HEK293T (cell line): Measurements from ENCODE around the gene FBP2.

Experiments
- CTCF ChIA-PET: fragments of 350-600 bp; formaldehyde crosslinking; extraction: SDS; loops from one replicate; lab custom pipeline; 2021; ENCODE audit warnings: antibody characterized with exemption, inconsistent platforms; lab: Yijun Ruan, JAX
- POLR2A ChIA-PET: fragments of 350-600 bp; formaldehyde crosslinking; extraction: SDS; loops from one replicate; lab custom pipeline; 2020; ENCODE audit warnings: antibody characterized with exemption, inconsistent platforms; lab: Yijun Ruan, JAX
- DNase-seq: peaks from one replicate; pipeline ENCODE4 v3.0.0; 2012; ENCODE audit warnings: mixed read lengths; ENCODE audit errors: extremely low spot score
- ARNT ChIP-seq: fragments of 450-650 bp; IDR thresholded peaks from 2 replicates; pipeline ENCODE4 v1.6.1; 2017; ENCODE audit warnings: mild to moderate bottlenecking
- BHLHE40 ChIP-seq: fragments of 450-650 bp; IDR thresholded peaks from 2 replicates; pipeline ENCODE4 v1.6.1; 2016; ENCODE audit warnings: mild to moderate bottlenecking, moderate library complexity, borderline replicate concordance
- CTBP1 ChIP-seq: fragments of 450-650 bp; IDR thresholded peaks from 2 replicates; pipeline ENCODE4 v1.6.1; 2016; ENCODE audit warnings: borderline replicate concordance
- ELF4 ChIP-seq: fragments of 450-650 bp; IDR thresholded peaks from 2 replicates; pipeline ENCODE4 v1.6.1; 2017; ENCODE audit warnings: antibody characterized with exemption
- FOXA1 ChIP-seq: fragments of 450-650 bp; IDR thresholded peaks from 2 replicates; pipeline ENCODE4 v1.6.1; 2016; ENCODE audit warnings: mild to moderate bottlenecking
- FOXK2 ChIP-seq: fragments of 450-650 bp; IDR thresholded peaks from 2 replicates; pipeline ENCODE4 v1.6.1; 2016; ENCODE audit warnings: mild to moderate bottlenecking
- FOXM1 ChIP-seq: fragments of 450-650 bp; IDR thresholded peaks from 2 replicates; pipeline ENCODE4 v1.6.1; 2017; ENCODE audit warnings: mild to moderate bottlenecking, borderline replicate concordance
- HDGF ChIP-seq: fragments of 450-650 bp; IDR thresholded peaks from 2 replicates; pipeline ENCODE4 v1.6.1; 2017; ENCODE audit warnings: antibody characterized with exemption, borderline replicate concordance
- L3MBTL2 ChIP-seq: fragments of 450-650 bp; conservative IDR thresholded peaks from 2 replicates; pipeline ENCODE4 v1.6.1; 2016; ENCODE audit warnings: mild to moderate bottlenecking
- LEF1 ChIP-seq: fragments of 450-650 bp; IDR thresholded peaks from 2 replicates; pipeline ENCODE4 v1.6.1; 2017; ENCODE audit warnings: mild to moderate bottlenecking, borderline replicate concordance
- NFRKB ChIP-seq: fragments of 450-650 bp; IDR thresholded peaks from 2 replicates; pipeline ENCODE4 v1.6.1; 2016; ENCODE audit warnings: mild to moderate bottlenecking, moderate library complexity
- SP1 ChIP-seq: fragments of 450-650 bp; IDR thresholded peaks from 2 replicates; pipeline ENCODE4 v1.6.1; 2017
- SUZ12 ChIP-seq: fragments of 450-650 bp; IDR thresholded peaks from 2 replicates; pipeline ENCODE4 v1.6.1; 2016; ENCODE audit warnings: mild to moderate bottlenecking
- TARDBP ChIP-seq: fragments of 450-650 bp; IDR thresholded peaks from 2 replicates; pipeline ENCODE4 v1.6.1; 2016
- ZNF384 ChIP-seq: fragments of 450-650 bp; IDR thresholded peaks from 2 replicates; pipeline ENCODE4 v1.6.1; 2016
- TF ChIP-seq, protein P1 (sequence below): fragments of 450-650 bp; IDR thresholded peaks from 2 replicates; pipeline ENCODE4 v1.6.1; 2016

FBP2 gene

DNA sequence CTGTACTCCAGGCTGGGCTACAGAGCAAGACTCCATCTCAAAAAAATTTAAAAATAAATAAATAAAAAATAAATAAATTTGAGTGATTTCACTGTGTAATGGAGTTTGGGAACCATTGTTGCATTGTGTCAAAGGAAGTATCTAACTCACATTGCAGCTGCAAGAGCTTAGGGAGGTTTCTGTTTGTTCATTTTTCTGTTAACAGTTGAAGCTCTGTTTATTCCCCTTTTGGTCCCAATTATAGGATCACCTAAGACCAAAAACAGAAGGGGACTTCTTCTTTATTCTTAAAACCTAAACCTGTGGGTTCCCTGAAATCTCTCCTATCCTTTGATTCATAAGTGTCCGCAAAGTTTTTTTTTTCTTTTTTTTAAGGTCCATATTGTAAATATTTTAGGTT, 67.4 kb downstream of the FBP2 start:
- POLR2A ChIA-PET = no interaction called here
- no peak for DNase-seq
- TF ChIP-seq FOXA1 = no peak
- TF ChIP-seq FOXK2 = no peak
- no peak for TF ChIP-seq HDGF
- CTCF ChIA-PET = no interaction called here

DNA sequence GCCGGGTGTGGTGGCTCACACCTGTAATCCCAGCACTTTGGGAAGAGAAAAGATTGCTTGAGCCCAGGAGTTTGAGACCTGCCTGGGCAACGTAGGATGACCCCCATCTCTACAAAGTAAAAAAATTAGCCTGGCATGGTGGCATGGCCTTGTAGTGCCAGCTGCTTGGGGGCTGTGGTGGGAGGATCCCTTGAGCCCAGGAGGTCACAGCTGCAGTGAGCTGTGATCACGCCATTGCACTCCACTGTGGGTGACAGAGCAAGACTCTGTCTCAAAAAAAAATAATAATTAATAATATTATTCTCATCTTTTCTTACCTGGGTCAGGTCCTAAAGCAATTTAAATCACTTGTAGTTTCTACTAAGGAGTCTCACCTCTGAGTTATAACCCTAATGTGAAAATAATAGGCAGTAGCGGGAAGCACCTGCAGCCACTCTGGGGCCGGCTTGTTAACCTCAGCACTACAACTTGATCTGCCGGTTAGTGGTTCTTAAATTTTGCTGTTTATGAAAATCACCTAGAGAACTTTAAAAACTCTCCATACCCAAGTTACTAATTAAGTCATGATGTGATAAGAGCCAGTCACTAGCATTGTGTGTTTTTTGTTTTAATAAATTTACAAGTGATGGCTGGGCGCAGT, 68.1 kb downstream of the FBP2 start:
- no peak for TF ChIP-seq ELF4
- no peak for TF ChIP-seq ARNT
- TF ChIP-seq CTBP1 = no peak
- TF ChIP-seq ZNF384 = no peak
- TF ChIP-seq FOXA1 = no peak
- TF ChIP-seq SUZ12 = no peak
- TF ChIP-seq L3MBTL2 = no peak
- no peak for TF ChIP-seq TARDBP
- TF ChIP-seq BHLHE40 = no peak
- TF ChIP-seq FOXK2 = no peak
- TF ChIP-seq HDGF = no peak
- TF ChIP-seq FOXM1 = no peak
- no peak for TF ChIP-seq LEF1
- no peak for TF ChIP-seq SP1
- TF ChIP-seq, protein P1, sequence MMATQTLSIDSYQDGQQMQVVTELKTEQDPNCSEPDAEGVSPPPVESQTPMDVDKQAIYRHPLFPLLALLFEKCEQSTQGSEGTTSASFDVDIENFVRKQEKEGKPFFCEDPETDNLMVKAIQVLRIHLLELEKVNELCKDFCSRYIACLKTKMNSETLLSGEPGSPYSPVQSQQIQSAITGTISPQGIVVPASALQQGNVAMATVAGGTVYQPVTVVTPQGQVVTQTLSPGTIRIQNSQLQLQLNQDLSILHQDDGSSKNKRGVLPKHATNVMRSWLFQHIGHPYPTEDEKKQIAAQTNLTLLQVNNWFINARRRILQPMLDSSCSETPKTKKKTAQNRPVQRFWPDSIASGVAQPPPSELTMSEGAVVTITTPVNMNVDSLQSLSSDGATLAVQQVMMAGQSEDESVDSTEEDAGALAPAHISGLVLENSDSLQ = no peak
- ChIA-PET CTCF (no interaction called here), POLR2A (no interaction called here)
- DNase-seq = no peak

DNA sequence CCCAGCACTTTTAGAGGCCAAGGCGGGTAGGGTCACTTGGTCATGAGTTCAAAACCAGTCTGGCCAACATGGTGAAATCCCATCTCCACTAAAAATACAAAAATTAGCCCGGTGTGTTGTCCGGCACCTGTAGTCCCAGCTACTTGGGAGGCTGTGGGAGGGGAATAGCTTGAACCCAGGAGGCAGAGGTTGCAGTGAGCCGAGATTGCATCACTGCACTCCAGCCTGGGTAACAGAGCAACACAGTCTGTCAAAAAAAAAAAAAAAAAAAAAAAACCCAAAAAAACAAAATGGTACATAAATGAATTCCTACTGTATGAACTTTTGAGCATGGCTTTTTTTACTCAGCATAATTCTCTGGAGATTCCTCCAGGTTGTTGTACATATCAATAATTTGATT, 76.4 kb downstream of the FBP2 start:
- POLR2A ChIA-PET = no interaction called here
- DNase-seq = no peak
- TF ChIP-seq L3MBTL2 (no peak), ZNF384 (no peak)
- CTCF ChIA-PET = no interaction called here

- POLR2A ChIA-PET = no interaction called here
- no peak for TF ChIP-seq BHLHE40
- no peak for TF ChIP-seq L3MBTL2
- TF ChIP-seq TARDBP = no peak
- TF ChIP-seq FOXK2 = no peak
- TF ChIP-seq ZNF384 = no peak
- TF ChIP-seq ARNT = no peak
- no peak for TF ChIP-seq NFRKB
- TF ChIP-seq FOXM1 = no peak
- TF ChIP-seq, protein P1 = no peak
- TF ChIP-seq CTBP1 = no peak
- TF ChIP-seq FOXA1 = no peak
- no peak for DNase-seq
- CTCF ChIA-PET = no interaction called here
Measured at GRCh38 chr9:94514722-94515121, 78.9 kb downstream of the FBP2 start.

DNA sequence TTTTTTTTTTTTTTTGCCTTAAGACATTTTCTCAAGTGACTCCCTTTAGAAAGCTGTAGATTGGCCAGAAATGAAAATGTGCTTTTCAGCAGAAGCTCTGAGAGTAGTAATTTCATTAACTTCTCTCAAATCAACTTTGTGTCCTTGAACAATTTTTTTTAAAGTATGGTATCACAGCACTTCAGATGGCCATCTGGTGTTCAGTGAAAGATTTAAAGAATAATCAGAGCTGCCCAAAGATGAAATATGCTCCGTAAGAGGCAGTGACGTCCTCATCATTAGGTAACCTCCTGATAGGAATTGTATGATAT, 81.7 kb downstream of the FBP2 start:
- DNase-seq = no peak
- POLR2A ChIA-PET = no interaction called here
- CTCF ChIA-PET = no interaction called here
- TF ChIP-seq LEF1 (no peak), CTBP1 (no peak), FOXA1 (no peak), BHLHE40 (no peak), NFRKB (no peak), ELF4 (no peak), TARDBP (no peak), L3MBTL2 (no peak), ZNF384 (no peak), FOXM1 (no peak), HDGF (no peak), SUZ12 (no peak), SP1 (no peak)
- TF ChIP-seq, protein P1 = no peak

DNA sequence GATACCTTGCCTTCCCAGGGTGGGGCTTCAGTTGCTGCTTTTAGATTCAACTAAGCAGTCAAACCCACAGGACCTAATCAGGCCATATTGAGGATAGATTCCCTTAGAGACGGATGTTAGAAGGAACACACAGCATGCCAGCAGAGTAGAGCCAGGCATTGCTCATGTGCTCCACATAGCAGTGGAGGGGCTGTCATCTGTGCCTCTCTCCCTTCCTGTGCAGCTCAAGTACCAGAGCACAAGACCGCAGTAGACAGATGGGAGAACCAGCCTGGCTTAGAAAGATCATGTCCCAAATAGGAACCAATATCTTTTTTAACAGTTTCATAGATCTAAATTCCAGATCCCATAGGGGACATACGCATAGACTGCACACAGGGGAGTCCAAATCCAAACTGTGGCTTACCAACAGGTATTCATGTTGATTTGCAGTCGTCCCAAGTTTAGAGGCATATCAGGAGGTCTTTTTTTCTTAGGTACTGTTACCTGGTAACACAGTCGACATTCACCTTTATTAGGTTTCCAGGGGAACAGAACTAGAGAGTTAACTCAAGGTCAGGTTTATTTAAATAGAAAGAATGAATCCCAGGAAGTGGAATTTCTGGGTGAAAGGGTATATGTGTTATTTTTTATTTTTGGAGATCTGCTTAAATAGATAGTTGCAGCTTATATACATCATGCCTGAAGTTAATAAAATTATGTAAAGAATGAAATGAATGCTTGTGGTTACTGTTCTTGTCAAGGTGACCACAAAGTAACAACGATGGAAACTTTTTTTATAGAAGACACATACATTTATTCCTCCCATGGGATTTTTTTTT, 82.3 kb downstream of the FBP2 start:
- POLR2A ChIA-PET = no interaction called here
- CTCF ChIA-PET = no interaction called here
- no peak for DNase-seq
- TF ChIP-seq ZNF384 = no peak
- no peak for TF ChIP-seq FOXM1
- no peak for TF ChIP-seq TARDBP
- no peak for TF ChIP-seq FOXK2
- no peak for TF ChIP-seq ELF4
- TF ChIP-seq CTBP1 = no peak
- TF ChIP-seq ARNT = no peak
- no peak for TF ChIP-seq FOXA1
- TF ChIP-seq LEF1 = no peak
